Activated CD8-positive, alpha-beta memory T cell treated with anti-CD3 and anti-CD28 coated beads for 36 hours (primary cell): ENCODE results near the gene CD6. TPM values are rescaled to one million over a fixed set of nuclear protein-coding genes. Genes with fewer than 3 reads are reported as not detected.

Experiments used
- CTCF ChIA-PET: fragments of 350-600 bp; sonication (Branson Sonifier 250); formaldehyde crosslinking; loops from one replicate; lab custom pipeline; 2021; ENCODE audit warnings: antibody characterized with exemption; lab: Charles Lee
- POLR2A ChIA-PET: fragments of 350-600 bp; sonication (Branson Sonifier 250); formaldehyde crosslinking; loops from one replicate; lab custom pipeline; 2021; ENCODE audit warnings: antibody characterized with exemption; lab: Charles Lee
- total RNA-seq, 2 experiments: library from RNA; stranded (reverse); gene quantifications; one replicate each; pipeline ENCODE4 v1.2.3, GENCODE V29; 2021

The CD6 gene
- total RNA-seq, 2 experiments from 2014 or later, result 209 to 212 TPM

DNA sequence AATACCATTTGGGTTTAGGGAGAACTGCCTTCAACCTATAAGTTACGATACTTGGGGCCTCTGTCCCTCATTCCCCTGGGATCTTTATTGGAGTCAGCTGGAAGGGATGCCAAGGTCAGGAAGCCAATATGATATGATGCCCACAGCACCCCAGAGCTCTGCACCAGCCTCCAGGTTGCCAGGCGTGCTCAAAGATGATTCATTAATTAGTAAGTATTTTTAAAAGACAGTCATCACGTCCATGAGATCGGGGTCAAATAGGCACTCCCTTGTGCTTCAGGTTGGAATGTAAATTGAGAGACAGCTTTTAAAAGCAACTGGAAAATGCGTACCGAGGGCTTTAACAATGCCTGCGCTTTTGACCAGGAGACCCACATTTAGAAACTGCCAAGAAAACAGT, 73.8 kb downstream of the CD6 start:
- ChIA-PET CTCF (interaction anchor here (0.8 kb wide), 1 partner anchor 42 kb away, joined by 3 read pairs; no protein-coding TSS in a partner anchor), POLR2A (no interaction called here)

DNA sequence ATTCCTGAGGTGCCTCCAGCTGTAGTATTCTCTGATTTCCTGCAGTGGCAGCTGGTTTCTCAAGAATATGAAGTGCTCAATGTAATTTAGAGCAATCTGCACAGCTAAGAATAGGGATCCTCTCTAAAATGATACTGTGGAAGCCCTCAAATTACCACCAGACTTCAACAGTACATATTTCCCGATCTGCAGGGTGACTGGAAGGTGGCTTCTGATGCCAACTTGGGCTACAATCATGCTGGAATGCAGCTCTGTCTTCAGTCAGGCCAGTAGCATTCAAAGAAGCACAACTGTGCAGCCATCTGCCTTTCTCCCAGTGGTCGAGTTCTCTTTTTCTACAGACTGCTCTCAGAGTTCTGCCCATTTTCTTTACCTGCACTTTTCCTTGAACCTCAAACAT, 75.4 kb downstream of the CD6 start:
- POLR2A ChIA-PET, result no interaction called here

DNA sequence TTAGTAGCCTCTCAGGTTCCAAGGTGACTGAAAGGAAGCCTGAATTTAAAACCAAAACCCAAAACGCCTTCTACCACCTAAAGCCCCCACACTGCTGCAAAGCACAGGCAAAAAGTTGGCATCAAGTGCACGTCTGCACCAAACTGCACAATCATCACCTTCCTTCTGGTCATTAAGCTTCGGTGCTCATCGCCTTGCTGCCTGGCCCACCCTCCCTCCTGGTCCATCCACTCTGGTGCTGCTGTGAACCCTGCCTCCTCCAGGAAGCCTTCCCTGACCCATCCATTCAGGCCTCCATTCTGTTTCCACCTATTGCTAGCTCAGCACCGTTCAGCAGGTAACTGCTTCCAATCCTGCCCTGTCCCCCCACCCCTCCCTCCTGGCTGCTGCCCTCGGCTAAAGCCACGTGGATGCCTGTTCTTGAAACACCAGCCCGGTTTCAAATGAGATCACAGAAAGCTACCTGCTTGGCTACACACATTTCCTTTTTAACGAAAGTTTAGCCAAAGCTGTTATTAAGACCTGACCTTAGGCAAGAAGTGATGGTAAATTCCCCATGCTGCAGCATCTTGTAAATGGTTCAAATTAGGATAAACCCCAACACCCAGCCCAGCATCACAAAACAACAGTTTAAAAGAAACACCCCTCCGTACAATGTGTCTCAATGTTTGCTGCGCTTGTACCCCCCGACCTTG, 77.0 kb downstream of the CD6 start:
- ChIA-PET CTCF (no interaction called here), POLR2A (interaction anchor here (0.6 kb wide), 1 partner anchor 54 kb away, joined by 4 read pairs; no protein-coding TSS in a partner anchor)

More for the DNA sequence above, 75.4 kb downstream of the CD6 start:
- CTCF ChIA-PET, result interaction anchor here (0.7 kb wide), 1 partner anchor 13 kb away, joined by 4 read pairs; no protein-coding TSS in a partner anchor

DNA sequence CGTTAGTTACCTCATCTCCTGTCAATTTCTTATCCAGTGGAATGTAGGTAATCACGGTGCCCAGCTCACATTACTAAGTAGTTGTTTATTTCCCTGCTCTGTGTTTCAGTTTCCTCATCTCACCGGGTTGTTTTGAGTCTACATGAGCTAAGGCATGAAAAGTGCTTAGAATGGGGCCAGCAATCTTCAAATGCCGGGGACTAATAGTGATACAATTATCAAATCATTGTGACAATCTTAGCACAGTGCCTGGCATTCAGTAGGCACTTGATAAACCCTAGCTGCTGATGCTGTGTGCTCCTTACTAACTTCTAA, 77.5 kb downstream of the CD6 start:
- POLR2A ChIA-PET, result interaction anchor here (0.6 kb wide), 1 partner anchor 55 kb away, joined by 4 read pairs; no protein-coding TSS in a partner anchor
- CTCF ChIA-PET, result no interaction called here

DNA sequence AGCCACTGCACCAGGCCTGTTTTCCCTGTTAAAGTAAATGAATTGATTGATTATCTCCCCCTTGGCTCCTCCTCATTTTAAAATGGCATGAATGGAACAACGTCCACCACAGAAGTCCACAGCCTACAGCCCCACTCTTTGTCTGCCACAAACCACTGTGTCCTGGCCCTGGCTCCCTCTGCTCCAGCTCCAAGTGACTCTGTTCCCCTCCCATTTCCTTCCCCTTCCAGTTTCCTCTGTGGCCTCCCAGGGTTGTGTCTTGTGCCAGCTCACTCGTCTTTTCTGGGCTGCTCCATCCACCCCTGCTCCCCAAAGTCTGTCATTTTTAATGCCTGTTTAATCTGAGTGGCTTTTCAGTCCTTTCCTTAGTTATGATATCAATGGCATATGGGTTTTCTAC, 78.4 kb downstream of the CD6 start:
- CTCF ChIA-PET, result interaction anchor here (1.2 kb wide), 1 partner anchor 62 kb away, joined by 3 read pairs; no protein-coding TSS in a partner anchor
- POLR2A ChIA-PET, result no interaction called here

DNA sequence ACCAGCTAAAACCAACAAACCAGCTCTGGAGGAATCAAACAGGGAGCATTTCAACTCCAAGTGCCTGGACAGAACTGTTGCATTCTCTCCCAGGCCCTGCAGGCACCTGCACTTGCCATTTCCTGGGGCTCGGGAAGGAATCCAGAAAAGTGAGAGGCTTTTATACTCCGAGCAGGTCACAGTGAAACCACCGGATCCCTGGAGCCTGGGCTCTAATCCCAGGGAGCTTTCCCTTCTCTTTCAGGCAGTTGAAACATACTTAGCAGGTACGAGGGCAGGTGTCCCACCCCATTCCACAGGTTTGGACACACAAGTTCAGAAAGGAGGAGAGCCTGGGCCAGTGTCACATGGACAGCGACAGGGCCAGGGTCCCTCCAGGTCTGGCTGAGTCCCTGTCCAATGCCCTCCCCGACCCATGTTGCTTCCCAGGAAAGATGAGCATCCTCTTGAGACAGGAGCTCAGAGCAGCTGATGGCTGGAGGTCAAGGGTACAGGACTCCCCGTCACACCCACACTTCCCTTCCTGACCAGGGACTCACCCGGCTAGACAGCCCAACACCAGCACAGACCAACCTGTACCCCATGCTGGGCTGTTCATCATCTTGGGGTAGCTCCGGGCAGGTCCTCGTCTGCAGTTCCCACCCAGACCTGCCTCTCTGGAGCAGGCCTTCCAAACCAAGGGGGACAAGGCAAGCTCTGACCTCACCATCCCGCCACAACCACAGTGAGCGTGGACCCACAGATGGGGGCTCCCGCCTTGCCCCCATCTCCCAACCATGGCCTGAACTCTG, 80.9 kb downstream of the CD6 start:
- CTCF ChIA-PET, result interaction anchor here (0.5 to 3.0 kb wide), 5 partner anchors 10 to 224 kb away, joined by 3 to 8 read pairs (median 3); partner anchors contain the start of gene PRPF19
- POLR2A ChIA-PET, result no interaction called here

DNA sequence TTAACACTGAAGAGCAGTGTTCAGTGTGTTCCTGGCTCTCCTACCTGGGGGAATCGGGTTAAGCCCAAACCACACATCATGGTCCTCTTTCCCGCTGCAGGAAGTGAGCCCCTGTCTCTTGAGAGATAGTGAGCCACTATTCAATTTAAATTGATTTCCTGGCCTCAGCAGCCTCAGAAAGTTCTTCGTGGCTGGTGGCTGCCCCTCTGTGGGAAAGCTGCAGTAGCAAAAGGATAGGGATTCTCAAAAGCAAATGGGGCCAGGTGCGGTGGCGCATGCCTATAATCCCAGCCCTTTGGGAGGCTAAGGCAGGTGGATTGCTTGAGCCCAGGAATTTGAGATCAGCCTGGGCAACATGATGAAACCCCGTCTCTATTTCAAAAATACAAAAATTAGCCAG, 81.7 kb downstream of the CD6 start:
- ChIA-PET POLR2A (interaction anchor here (1.5 kb wide), 1 partner anchor 11 kb away, joined by 4 read pairs; no protein-coding TSS in a partner anchor), CTCF (interaction anchor here (1.3 to 3.0 kb wide), 2 partner anchors 10 to 76 kb away, joined by 3 to 8 read pairs; no protein-coding TSS in a partner anchor)

DNA sequence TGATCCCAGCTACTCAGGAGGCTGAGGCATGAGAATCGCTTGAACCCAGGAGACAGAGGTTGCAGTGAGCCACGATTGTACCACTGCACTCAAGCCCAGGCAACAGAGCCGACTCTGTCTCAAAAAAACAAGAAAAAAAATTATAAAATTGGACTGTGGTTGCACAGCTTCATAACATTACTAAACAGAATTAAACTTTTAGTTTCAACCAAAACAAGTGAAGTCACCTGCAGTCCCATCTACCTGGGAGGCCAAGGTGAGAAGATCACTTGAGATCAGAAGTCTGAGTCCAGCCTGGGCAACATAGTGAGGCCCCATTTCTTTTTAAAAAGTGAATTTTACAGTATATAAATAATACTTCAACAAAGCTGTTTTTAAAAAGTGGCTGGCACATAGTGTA, 83.0 kb downstream of the CD6 start:
- POLR2A ChIA-PET, result interaction anchor here (1.4 to 1.6 kb wide), 6 partner anchors 12 to 80 kb away, joined by 3 to 7 read pairs (median 4); no protein-coding TSS in a partner anchor
- CTCF ChIA-PET, result interaction anchor here (0.8 to 3.0 kb wide), 5 partner anchors 10 to 75 kb away, joined by 3 to 8 read pairs (median 4); no protein-coding TSS in a partner anchor

DNA sequence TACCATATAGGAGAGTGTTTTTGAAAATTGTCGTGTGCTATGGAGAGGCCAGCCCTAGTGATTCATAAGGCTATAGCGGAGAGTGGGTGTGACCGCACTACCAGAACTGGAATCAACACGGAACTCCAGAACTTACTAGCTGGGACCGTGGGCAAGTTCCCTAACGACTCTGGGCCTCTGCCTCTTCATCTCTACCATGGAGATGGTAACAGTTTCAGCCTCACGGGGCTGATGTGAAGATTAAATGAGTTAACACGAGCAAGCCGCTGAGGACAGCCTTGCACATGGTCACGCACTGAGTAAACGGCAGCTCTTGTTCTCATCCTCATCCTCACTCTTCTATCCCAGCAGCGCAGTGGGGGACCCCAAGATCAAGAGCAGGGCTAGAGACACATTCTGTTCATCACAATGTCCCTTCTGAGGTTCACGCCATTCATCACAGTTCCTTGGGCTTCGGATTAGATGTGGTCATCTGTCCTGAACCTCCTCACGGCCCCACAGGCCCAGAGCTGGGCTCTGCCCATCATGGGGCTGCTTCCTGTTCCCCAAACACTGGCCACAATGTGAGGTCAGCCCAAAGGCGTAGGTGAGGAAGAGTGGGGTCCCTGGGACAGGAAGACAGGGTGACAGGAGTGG, 83.6 kb downstream of the CD6 start:
- POLR2A ChIA-PET, result interaction anchor here (0.9 to 1.6 kb wide), 6 partner anchors 12 to 81 kb away, joined by 3 to 7 read pairs (median 4); no protein-coding TSS in a partner anchor
- CTCF ChIA-PET, result interaction anchor here (0.8 to 3.0 kb wide), 6 partner anchors 10 to 74 kb away, joined by 3 to 8 read pairs (median 4); no protein-coding TSS in a partner anchor

DNA sequence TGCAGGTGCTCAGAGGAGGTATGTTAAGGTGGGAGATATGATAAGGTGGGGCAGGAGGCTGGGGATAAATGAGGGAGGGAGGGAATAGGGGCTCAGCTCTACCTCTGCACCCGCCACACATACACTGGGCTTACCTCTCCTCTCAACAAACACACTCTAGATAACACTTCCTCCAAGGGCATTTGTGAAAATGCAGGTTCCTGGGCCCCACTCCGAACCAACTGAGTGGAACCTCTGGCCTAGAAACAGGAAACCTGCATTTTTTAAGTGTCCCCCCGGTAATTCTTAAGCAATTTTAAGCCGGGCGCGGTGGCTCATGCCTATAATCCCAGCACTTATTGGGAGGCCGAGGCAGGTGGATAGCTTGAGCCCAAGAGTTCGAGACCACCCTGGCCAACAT, 84.3 kb downstream of the CD6 start:
- ChIA-PET POLR2A (interaction anchor here (0.9 to 1.3 kb wide), 2 partner anchors 13 to 17 kb away, joined by 3 to 6 read pairs; no protein-coding TSS in a partner anchor), CTCF (interaction anchor here (1.8 to 3.0 kb wide), 2 partner anchors 10 to 13 kb away, joined by 4 to 8 read pairs; no protein-coding TSS in a partner anchor)

DNA sequence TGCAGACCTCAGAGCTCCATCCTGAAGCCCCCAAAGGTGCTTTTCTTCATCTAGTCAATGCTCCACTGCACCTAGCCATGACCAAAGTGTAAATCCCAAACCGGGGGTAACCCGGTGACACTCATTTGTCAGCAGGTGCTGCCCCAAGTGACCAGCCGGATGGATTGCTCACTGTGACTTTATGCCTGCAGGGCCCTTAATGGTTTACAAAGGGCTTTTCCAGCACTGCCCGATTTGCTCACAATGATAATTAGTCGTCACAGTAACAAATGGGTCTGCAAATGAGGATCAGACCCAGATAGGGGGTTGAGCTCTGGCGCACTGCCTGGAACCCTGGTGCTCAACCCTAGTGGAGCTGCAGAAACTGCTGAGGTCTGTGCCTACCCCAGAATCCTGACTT, 85.1 kb downstream of the CD6 start:
- CTCF ChIA-PET, result interaction anchor here (1.0 to 1.8 kb wide), 3 partner anchors 9 to 84 kb away, joined by 3 to 4 read pairs (median 3); no protein-coding TSS in a partner anchor

DNA sequence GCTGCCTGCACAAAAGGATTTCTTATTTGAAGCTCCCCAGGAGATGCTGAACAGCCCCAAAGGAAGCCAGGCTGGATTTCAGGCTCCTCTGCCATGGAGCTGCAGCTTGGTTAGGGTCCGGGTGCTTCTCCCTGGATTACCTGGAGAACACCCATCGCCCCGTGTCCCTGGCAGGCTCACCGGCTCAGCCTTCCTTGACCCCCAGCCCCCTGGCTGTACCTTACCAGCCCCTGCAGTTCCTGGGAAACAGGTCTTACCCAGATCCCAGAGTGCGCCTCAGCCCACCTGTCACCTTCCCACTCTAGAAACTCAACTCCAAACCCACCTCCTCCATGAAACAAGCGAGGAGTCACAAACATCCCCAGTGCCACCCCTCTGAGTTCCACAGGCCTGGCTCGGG, 85.5 kb downstream of the CD6 start:
- POLR2A ChIA-PET, result interaction anchor here (1.3 kb wide), 1 partner anchor 19 kb away, joined by 6 read pairs; no protein-coding TSS in a partner anchor
- CTCF ChIA-PET, result interaction anchor here (1.0 to 1.8 kb wide), 3 partner anchors 9 to 85 kb away, joined by 3 to 4 read pairs (median 3); no protein-coding TSS in a partner anchor

More for the DNA sequence above, 85.1 kb downstream of the CD6 start:
- POLR2A ChIA-PET, result interaction anchor here (1.3 kb wide), 1 partner anchor 18 kb away, joined by 6 read pairs; no protein-coding TSS in a partner anchor

DNA sequence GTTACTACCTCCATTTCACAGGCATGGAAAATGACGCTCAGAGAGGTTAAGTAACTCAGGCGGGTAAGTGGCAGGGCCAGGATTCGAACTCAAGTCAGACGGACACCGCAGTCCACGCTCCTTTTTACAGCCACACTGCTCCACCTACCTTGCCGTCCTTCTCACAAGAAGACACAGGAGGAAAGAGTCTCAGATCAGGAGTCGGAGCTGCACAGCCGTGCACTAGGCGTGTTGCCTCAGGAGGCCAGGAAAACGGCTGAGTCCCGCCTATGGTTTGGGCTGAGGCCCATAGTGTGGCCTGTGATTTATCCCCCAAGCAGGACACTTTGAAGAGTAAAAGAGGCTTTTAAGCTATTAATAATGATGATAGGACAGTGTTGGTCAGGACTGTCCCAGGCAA, 86.1 kb downstream of the CD6 start:
- CTCF ChIA-PET, result interaction anchor here (0.7 to 1.1 kb wide), 2 partner anchors 19 to 86 kb away, joined by 3 to 4 read pairs; no protein-coding TSS in a partner anchor
- POLR2A ChIA-PET, result no interaction called here

DNA sequence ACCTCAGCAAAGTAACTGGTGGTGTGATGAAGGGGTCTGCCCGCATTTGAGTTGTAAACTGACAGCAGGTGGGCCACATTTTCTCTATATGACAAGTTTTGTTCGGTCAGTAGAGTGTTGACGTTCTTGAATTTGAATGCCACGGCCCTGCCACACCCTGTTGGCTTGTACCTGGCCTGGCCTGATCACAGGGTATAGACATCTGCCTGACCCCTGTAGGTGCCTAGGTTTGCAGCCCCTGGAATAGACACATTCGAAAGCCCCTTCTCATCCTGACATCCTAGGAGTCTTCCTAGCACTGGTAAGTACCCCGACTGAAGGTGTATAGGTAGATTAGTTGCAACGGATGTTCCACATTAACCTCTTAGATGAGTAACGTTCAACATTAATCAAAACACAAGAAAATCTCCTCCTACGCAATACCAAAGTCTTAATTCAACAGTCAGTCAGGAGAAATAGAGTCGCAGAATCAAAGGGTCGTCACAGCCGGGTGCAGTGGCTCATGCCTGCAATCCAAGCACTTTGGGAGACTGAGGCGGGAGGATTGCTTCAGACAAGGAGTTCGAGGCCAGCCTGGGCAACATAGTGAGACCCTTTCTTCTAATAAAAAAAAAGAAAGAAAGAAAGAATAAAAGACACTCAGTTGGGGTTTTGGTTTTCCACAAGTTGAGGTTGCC, 87.2 kb downstream of the CD6 start:
- ChIA-PET CTCF (interaction anchor here (0.7 kb wide), 1 partner anchor 49 kb away, joined by 4 read pairs; no protein-coding TSS in a partner anchor), POLR2A (no interaction called here)

DNA sequence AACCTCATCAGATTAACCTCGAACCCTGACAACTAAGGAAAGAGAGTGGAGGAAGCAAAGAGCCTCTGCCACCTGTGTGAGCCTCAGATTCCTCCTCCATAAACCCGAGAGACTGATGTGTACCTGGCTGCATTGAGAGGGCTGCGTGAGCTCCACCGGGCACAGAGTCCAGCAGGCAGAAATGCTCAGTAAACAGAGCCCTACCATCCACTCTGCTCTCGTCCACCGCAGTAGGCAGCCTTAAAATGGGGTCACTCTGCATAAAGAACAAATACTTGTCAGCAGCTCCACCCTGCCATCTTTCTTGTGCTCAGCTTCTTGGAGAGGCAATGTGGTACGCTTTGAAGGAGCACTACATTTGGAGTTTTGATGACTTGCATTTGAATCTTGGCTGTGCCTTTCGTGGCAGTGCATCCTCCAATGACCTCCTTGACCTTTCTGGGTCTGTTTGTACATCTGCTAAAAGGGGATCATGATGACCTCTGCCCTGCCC, 87.8 kb downstream of the CD6 start:
- POLR2A ChIA-PET, result no interaction called here
- CTCF ChIA-PET, result no interaction called here

DNA sequence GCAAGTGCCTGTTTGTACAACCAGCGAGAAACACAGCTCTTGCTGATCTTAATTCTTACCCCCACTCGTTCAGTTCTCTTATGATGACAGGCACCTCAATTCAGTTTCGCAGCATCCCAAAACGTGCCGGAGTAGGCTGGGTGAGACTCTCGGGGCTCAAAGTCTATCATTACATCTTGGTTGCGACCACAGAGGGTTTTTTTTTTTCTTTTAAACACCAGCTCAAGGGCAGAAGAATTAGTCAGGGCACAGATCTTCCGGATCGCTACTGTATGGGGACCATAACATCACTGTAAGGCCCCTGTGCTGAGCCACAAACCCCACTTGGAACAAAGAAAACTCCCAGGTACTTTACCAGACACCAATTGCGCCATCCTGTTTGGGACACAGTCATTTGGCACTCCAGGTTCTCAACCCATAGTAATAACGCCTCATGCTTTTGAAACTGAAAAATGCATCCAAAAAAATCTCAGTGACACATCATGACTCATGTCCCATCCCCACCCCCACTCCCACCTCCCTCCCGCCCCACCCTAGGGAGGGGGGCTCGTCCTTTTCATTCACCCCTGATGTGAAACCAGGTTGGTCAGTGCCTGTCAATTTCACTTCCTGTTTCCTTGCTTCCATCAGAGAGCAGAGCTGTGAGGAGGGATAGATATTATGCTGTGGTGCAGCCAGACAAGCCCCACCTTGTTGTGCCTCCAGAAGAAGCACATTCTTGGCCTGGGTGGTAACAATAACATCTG, 89.8 kb downstream of the CD6 start:
- ChIA-PET POLR2A (interaction anchor here (0.5 to 2.5 kb wide), 18 partner anchors 17 to 100 kb away, joined by 3 to 22 read pairs (median 4); partner anchors contain the start of genes CD6 and VPS37C), CTCF (interaction anchor here (0.7 to 1.4 kb wide), 9 partner anchors 17 to 126 kb away, joined by 3 to 5 read pairs (median 4); no protein-coding TSS in a partner anchor)
